ENCODE results near the gene GPR150. TPM values are rescaled to one million over a fixed set of nuclear protein-coding genes. Genes with fewer than 3 reads are reported as not detected.

Gene GPR150
- total RNA-seq, 1 donor from 2014 or later = 0.14 TPM

DNA sequence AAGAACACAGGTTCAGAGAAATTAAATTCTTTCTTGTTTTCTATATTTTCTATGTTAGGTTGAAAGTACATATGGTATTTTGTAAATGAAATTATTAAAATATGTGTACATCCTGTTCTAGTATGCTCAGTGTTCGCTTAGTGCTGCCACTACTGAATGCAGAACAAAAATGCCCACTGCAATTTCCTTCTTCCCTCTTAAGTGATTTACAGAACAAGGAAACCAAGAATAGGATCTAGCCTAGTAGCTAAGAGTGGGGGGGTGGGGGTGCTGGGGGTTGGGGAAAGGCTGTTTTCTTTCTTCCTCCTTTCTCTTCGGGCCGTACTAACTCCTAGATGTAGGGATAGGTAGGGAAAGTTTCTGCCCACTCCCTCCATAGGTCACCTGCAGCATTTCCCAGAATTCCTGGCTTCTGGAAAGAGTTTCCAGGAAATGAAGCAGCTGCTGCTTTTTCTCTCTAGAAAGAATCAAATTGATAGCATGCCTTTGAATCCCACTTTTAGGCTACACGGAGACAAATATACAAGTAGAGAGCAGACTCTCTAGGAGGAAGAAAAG, 47.3 kb downstream of the GPR150 start:
- H3K4me3 ChIP-seq = no peak overlapping the region
- peaks cover 31% of the 10 kb centered on the region for H3K4me1 ChIP-seq
- no peaks in the 10 kb centered on the region for H3K27me3 ChIP-seq (ENCODE audit: low read depth)
- TF ChIP-seq, protein P1, sequence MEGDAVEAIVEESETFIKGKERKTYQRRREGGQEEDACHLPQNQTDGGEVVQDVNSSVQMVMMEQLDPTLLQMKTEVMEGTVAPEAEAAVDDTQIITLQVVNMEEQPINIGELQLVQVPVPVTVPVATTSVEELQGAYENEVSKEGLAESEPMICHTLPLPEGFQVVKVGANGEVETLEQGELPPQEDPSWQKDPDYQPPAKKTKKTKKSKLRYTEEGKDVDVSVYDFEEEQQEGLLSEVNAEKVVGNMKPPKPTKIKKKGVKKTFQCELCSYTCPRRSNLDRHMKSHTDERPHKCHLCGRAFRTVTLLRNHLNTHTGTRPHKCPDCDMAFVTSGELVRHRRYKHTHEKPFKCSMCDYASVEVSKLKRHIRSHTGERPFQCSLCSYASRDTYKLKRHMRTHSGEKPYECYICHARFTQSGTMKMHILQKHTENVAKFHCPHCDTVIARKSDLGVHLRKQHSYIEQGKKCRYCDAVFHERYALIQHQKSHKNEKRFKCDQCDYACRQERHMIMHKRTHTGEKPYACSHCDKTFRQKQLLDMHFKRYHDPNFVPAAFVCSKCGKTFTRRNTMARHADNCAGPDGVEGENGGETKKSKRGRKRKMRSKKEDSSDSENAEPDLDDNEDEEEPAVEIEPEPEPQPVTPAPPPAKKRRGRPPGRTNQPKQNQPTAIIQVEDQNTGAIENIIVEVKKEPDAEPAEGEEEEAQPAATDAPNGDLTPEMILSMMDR (IDR thresholded peaks at IDR 0.05; ENCODE audit: borderline replicate concordance) = no peak
- H3K27ac ChIP-seq (replicated peaks) = no peak overlapping the region
- intact Hi-C loops (cut with micrococcal nuclease) = loop anchor here (10.0 kb wide), 2 partner anchors 68 to 108 kb away; partner anchors contain the start of gene RHOBTB3
- H3K9me3 ChIP-seq (replicated peaks) = no peaks in the 10 kb centered on the region
- no peaks in the 10 kb centered on the region for H3K36me3 ChIP-seq
- no peak for DNase-seq

DNA sequence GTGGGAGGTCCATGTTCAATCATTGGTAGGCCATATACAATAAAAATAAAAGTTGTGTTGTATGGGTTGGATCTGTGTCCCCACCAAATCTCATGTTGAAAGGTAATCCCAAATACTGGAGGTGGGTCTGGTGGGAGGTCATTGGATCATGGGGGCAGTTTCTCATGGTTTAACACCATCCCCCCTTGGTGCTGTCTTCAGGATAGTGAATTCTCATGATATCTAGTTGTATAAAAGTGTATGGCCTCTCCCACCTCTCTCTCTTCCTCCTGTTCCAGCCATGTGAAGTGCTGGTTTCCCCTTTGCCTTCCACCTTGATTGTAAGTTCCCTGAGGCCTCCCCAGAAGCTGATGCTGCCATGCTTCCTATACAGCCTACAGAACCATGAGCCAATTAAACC, 47.8 kb downstream of the GPR150 start:
- DNase-seq = no peak

DNA sequence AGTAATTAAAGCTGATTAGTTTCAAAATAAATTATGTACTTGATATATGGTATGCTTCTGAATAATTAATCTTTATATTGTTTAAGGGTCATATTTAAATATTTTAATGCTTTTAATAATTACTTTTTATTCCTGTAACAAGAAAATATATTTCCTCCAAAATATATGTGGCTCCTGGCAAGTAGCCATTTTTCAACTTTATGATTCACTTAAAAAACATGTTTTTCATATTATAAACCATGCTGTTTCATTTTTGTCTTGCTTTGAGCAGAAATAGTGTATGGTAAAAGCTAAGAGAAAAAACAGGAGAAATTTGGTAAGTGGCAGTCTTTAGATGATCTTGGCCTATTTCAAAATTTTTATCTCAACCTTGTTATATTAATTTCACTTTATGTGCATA, 48.3 kb downstream of the GPR150 start:
- H3K36me3 ChIP-seq = no peaks in the 10 kb centered on the region
- no peak for DNase-seq
- no peak overlapping the region for H3K4me3 ChIP-seq
- H3K4me1 ChIP-seq = peaks cover 38% of the 10 kb centered on the region
- H3K9me3 ChIP-seq (replicated peaks) = no peaks in the 10 kb centered on the region
- no peak overlapping the region for H3K27ac ChIP-seq (replicated peaks)
- intact Hi-C loops (cut with micrococcal nuclease) = loop anchor here (10.0 kb wide), 2 partner anchors 67 to 107 kb away; partner anchors contain the start of gene RHOBTB3
- H3K27me3 ChIP-seq (ENCODE audit: low read depth) = no peaks in the 10 kb centered on the region
- TF ChIP-seq, protein P1 (IDR thresholded peaks at IDR 0.05; ENCODE audit: borderline replicate concordance) = no peak

More for the DNA sequence above, 47.8 kb downstream of the GPR150 start:
- Histone ChIP-seq H3K4me3 (no peak overlapping the region), H3K9me3 (replicated peaks) (no peaks in the 10 kb centered on the region), H3K27me3 (ENCODE audit: low read depth) (no peaks in the 10 kb centered on the region), H3K27ac (replicated peaks) (no peak overlapping the region), H3K4me1 (peaks cover 36% of the 10 kb centered on the region), H3K36me3 (no peaks in the 10 kb centered on the region)
- intact Hi-C loops (cut with micrococcal nuclease) = loop anchor here (10.0 kb wide), 2 partner anchors 67 to 107 kb away; partner anchors contain the start of gene RHOBTB3
- TF ChIP-seq, protein P1 (IDR thresholded peaks at IDR 0.05; ENCODE audit: borderline replicate concordance) = no peak

DNA sequence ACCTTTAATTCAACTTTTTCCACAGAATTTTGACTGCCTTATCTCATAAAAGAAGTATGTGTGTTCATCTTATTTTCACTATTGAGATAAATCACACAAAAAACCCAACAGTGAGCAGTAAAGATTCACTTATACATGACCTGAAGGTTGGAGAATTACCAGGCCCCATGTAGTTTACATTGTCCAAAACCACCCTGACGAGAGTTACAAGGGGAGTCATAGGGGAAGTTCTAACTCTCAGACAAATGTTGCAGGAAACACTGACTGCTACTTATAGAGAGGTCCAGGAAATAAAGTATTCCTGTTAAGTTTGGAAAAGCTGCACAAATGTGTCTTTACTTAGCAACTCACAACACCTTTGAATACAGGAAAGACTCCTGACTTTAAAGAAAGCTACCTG, 48.8 kb downstream of the GPR150 start:
- TF ChIP-seq, protein P1 (IDR thresholded peaks at IDR 0.05; ENCODE audit: borderline replicate concordance) = no peak
- no peak for DNase-seq
- intact Hi-C loops (cut with micrococcal nuclease) = loop anchor here (10.0 kb wide), 2 partner anchors 66 to 106 kb away; partner anchors contain the start of gene RHOBTB3
- Histone ChIP-seq H3K27ac (replicated peaks) (peak overlapping the region; percentile 72), H3K36me3 (no peaks in the 10 kb centered on the region), H3K9me3 (replicated peaks) (no peaks in the 10 kb centered on the region), H3K27me3 (ENCODE audit: low read depth) (no peaks in the 10 kb centered on the region), H3K4me1 (peaks cover 40% of the 10 kb centered on the region), H3K4me3 (no peak overlapping the region)

DNA sequence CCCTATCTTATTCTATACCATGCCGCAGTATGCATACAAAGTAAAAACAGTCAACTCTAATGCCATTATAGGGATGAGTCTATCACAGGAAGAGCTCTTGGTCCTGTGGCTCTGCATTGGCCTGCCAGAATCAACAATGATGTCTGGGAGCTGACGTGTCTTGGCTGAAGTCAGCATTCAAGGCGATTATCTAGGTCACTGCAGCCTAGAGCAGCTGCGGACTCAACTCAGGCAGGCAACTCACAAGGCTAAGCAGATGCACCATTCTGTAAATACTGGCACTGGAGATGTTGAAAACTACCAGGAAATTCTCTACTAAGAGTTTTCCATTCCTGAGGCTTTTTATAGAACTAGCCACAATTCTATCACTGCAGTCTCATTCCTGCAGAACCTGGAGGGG, 49.7 kb downstream of the GPR150 start:
- peak; percentile 69 for DNase-seq
- Histone ChIP-seq H3K36me3 (no peaks in the 10 kb centered on the region), H3K9me3 (replicated peaks) (no peaks in the 10 kb centered on the region), H3K4me1 (peaks cover 32% of the 10 kb centered on the region), H3K27me3 (ENCODE audit: low read depth) (no peaks in the 10 kb centered on the region), H3K4me3 (no peak overlapping the region), H3K27ac (replicated peaks) (peak overlapping the region; percentile 72)
- TF ChIP-seq, protein P1 (IDR thresholded peaks at IDR 0.05; ENCODE audit: borderline replicate concordance) = no peak
- intact Hi-C loops (cut with micrococcal nuclease) = loop anchor here (10.0 kb wide), 2 partner anchors 65 to 105 kb away; partner anchors contain the start of gene RHOBTB3
